Measurements from ENCODE around the gene HOXB7. TPM values are rescaled to one million over a fixed set of nuclear protein-coding genes. Genes with fewer than 3 reads are reported as not detected.

HOXB7 gene
- total RNA-seq, 1 donor from 2014 or later: not detected

DNA sequence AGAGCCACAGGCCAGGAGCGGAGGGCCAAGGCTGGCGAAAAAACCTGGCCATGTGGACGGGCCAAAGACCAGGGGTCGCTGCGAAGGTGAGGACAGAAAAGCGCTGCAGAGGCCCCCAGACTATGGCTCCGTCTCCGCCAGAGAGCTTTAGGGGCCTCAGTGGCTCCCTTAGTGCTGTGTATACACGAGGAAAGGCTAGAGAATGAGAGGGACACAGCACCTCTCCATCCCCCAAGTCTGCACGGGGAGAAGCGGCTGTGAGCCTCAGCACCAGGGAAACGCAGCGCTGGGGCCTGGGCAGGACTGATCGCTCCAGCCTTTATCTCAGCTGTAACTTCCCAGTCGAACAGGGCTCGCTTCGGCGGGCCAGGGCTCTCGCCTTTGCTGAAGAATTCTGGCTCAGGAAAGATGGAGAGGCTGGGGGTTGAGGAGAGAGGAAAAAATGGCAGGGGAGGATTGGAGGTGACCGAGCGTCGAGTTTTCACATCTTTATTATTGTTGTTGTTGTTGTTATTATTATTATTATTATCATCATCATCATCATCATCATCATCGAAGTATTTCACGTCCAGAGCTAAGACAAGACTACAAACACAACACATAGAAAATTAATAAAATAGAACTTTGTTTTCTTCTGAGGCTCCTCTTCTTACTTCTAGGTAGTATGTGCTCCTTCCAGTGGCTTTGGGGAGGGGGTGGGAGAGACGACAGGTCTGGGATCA is 15.4 kb downstream of the HOXB7 start:
- Mint-ChIP-seq H3K9me3 (ENCODE audit: unreplicated experiment) (no peaks in the 10 kb centered on the region), H3K36me3 (ENCODE audit: unreplicated experiment) (no peaks in the 10 kb centered on the region), H3K27me3 (ENCODE audit: unreplicated experiment) (peaks cover 97% of the 10 kb centered on the region), H3K4me1 (ENCODE audit: unreplicated experiment) (peaks cover 11% of the 10 kb centered on the region), H3K27ac (ENCODE audit: unreplicated experiment) (no peak overlapping the region), H3K4me3 (ENCODE audit: unreplicated experiment) (no peak overlapping the region)
- no peak for DNase-seq (ENCODE audit: extremely low spot score, unreplicated experiment)
- TF ChIP-seq, protein P1, sequence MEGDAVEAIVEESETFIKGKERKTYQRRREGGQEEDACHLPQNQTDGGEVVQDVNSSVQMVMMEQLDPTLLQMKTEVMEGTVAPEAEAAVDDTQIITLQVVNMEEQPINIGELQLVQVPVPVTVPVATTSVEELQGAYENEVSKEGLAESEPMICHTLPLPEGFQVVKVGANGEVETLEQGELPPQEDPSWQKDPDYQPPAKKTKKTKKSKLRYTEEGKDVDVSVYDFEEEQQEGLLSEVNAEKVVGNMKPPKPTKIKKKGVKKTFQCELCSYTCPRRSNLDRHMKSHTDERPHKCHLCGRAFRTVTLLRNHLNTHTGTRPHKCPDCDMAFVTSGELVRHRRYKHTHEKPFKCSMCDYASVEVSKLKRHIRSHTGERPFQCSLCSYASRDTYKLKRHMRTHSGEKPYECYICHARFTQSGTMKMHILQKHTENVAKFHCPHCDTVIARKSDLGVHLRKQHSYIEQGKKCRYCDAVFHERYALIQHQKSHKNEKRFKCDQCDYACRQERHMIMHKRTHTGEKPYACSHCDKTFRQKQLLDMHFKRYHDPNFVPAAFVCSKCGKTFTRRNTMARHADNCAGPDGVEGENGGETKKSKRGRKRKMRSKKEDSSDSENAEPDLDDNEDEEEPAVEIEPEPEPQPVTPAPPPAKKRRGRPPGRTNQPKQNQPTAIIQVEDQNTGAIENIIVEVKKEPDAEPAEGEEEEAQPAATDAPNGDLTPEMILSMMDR (IDR thresholded peaks at IDR 0.05): no peak

DNA sequence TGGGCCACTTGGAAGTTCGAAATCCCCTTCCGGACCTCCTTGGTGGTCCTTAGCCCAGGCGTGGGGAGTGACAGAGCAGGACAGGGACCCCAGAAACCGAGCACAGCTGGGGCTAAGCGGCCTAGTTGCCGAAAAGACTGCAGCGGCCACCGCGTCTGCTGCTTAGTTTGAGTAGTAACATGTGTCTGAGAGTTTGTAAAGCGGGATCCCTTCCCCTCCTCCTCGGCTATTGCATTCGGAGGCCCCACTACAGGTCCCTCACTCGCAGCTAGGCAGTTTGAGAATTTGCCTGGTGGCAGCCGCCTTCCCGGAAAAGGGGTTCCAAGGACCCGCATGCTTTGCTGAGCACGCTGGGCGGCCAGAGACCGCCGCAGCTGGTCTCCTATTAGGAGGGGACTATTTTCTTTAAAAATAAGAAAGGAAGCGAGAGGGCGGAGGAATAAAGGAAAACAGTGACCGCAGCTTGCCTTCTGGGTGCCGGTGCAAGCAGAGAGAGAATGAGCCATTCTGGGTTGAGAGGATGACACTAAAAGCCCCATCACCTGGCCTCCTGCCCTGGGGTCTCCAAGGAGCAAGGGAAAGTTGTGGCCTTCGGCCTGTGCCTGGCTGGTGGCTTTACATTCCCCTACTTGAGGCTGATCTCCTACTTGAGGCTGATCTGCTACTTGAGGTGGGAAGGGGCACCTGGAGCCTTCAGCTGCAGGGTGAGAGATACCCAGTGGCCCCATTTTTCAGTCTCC is 16.1 kb downstream of the HOXB7 start:
- H3K27me3 Mint-ChIP-seq (ENCODE audit: unreplicated experiment): peaks cover 97% of the 10 kb centered on the region
- peaks cover 13% of the 10 kb centered on the region for H3K4me1 Mint-ChIP-seq (ENCODE audit: unreplicated experiment)
- no peaks in the 10 kb centered on the region for H3K36me3 Mint-ChIP-seq (ENCODE audit: unreplicated experiment)
- no peak for DNase-seq (ENCODE audit: extremely low spot score, unreplicated experiment)
- no peak overlapping the region for H3K27ac Mint-ChIP-seq (ENCODE audit: unreplicated experiment)
- H3K9me3 Mint-ChIP-seq (ENCODE audit: unreplicated experiment): no peaks in the 10 kb centered on the region
- H3K4me3 Mint-ChIP-seq (ENCODE audit: unreplicated experiment): no peak overlapping the region
- TF ChIP-seq, protein P1 (IDR thresholded peaks at IDR 0.05): no peak

DNA sequence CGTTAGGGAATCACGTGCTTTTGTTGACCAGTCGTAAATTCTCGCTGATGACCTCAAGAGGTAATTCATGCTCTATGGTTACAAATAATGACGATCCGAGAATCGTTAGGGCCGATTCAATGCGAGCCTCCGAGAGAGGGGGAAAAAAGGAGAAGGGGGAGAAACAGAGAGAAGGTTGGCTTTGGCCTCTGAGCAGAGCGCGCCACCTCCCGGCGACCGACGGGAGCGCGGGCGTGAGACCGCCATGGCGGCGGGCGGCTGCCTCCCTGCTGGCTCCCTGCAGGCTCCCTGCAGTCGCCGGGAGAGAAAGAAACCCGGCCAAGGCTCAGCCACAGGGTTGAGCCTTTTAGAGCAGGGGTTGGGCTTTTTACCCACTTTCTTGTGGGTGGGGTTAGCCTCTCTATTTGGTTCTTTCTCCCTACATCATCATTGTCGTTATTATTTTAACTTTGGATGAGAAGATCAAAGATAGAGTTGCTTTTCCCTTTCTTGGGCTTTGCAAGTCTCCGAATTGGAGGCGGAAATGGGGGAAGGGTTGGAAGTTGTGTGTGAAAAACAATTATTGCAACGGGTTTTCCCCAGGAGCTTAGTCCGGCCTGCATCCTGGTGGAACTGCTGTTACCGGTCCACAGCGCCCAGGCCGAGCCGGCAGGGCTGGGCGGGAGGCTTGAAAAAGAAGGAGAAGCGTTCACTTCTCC is 16.8 kb downstream of the HOXB7 start:
- H3K4me1 Mint-ChIP-seq (ENCODE audit: unreplicated experiment): peaks cover 13% of the 10 kb centered on the region
- H3K9me3 Mint-ChIP-seq (ENCODE audit: unreplicated experiment): no peaks in the 10 kb centered on the region
- peaks cover 97% of the 10 kb centered on the region for H3K27me3 Mint-ChIP-seq (ENCODE audit: unreplicated experiment)
- no peak for DNase-seq (ENCODE audit: extremely low spot score, unreplicated experiment)
- TF ChIP-seq, protein P1 (IDR thresholded peaks at IDR 0.05): peak; percentile 69
- H3K36me3 Mint-ChIP-seq (ENCODE audit: unreplicated experiment): no peaks in the 10 kb centered on the region
- H3K27ac Mint-ChIP-seq (ENCODE audit: unreplicated experiment): no peak overlapping the region
- H3K4me3 Mint-ChIP-seq (ENCODE audit: unreplicated experiment): no peak overlapping the region

DNA sequence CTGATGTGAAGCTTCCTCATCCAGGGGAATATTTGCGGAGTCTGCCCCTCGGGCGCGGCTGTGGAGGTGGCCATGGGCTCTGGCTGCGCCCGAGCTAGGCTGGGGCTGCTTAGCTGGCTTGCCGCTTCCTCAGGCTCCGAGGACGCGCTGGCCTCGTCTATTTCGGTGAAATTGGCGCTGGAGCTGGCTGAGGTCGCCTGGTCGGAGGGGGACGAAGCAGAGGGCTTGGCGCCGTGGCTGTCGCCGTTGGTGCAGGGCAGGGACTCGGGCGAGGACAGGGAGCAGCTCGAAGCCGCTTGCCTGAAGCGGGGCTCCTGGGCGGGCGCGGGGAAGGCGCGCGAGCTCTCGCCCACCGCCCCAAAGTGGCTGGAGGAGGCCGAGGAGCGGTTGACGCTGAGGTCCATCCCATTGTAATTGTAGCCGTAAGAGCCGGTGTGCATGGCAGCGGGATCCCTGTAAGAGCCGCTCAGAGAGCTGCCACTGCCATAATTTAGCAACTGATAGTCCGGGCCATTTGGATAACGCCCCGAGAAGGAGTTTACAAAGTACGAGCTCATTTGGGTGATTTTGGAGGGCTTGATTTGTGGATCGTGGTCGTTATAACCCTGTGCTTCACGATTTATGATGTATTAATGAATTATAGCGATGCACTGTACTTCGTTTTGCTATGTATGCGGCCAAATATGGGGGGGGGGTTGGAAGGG is 17.5 kb downstream of the HOXB7 start, which contains the start of gene HOXB5:
Gene HOXB5, minus strand, starts transcription at position 654 of the 704 bp plus-strand sequence. Its CDS starts 97 bp downstream, at position 557.
- no peaks in the 10 kb centered on the region for H3K36me3 Mint-ChIP-seq (ENCODE audit: unreplicated experiment)
- no peak within 1 kb of the TSS for H3K27ac Mint-ChIP-seq (ENCODE audit: unreplicated experiment)
- TF ChIP-seq, protein P1 (IDR thresholded peaks at IDR 0.05): no peak
- H3K4me3 Mint-ChIP-seq (ENCODE audit: unreplicated experiment): no peak within 1 kb of the TSS
- peaks cover 13% of the 10 kb centered on the region for H3K4me1 Mint-ChIP-seq (ENCODE audit: unreplicated experiment)
- peaks cover 97% of the 10 kb centered on the region for H3K27me3 Mint-ChIP-seq (ENCODE audit: unreplicated experiment)
- no peak for DNase-seq (ENCODE audit: extremely low spot score, unreplicated experiment)
- no peaks in the 10 kb centered on the region for H3K9me3 Mint-ChIP-seq (ENCODE audit: unreplicated experiment)

All from osteocyte (in vitro differentiated cells).